Activated CD4-positive, alpha-beta T cell treated with anti-CD3 and anti-CD28 coated beads, Interleukin-2, amount 10 ng/mL, durations not matched to agents 7 days and 5 days (primary cell): ENCODE results near the gene SIGLECL1. TPM values are rescaled to one million over a fixed set of nuclear protein-coding genes. Genes with fewer than 3 reads are reported as not detected.

ENCODE experiments used
- microRNA-seq: library from miRNA; unstranded; fragments of <30 nt; microRNA quantifications from one replicate; pipeline ENCODE4 v1.2.0, GENCODE V29; 2021; ENCODE audit warnings: borderline microRNAs expressed, borderline replicate concordance
- total RNA-seq, 2 experiments: library from RNA; stranded (reverse); gene quantifications; one replicate each; pipeline ENCODE4 v1.2.3, GENCODE V29; 2021

The SIGLECL1 gene
- total RNA-seq, 2 experiments from 2014 or later = not detected

Small RNA genes within 50 kb of the gene (microRNA-seq; reads per million reads assigned to microRNA genes)
- not detected for gene MIR8074

Other genes starting within 250 kb of the SIGLECL1 start
- gene KLK8, start 249.5 kb upstream of the SIGLECL1 start, total RNA-seq = not detected
- gene KLK10, start 231.4 kb upstream of the SIGLECL1 start, total RNA-seq = not detected
- not detected for gene KLK11, start 224.5 kb upstream of the SIGLECL1 start, total RNA-seq
- gene KLK12, start 216.1 kb upstream of the SIGLECL1 start, total RNA-seq = not detected
- not detected for gene KLK13, start 186.0 kb upstream of the SIGLECL1 start, total RNA-seq
- under 1 TPM; 0.35 to 0.67 TPM for gene KLK14, start 168.2 kb upstream of the SIGLECL1 start, total RNA-seq
- 1 to 10 TPM; 8.5 to 10.0 TPM for gene CTU1, start 142.7 kb upstream of the SIGLECL1 start, total RNA-seq
- gene SIGLEC9, start 126.2 kb upstream of the SIGLECL1 start, total RNA-seq = under 1 TPM; 0.20 to 0.27 TPM
- gene SIGLEC7, start 108.8 kb upstream of the SIGLECL1 start, total RNA-seq = not detected
- 1 to 10 TPM; 3.7 to 3.9 TPM for gene CD33, start 26.0 kb upstream of the SIGLECL1 start, total RNA-seq
- gene IGLON5, start 60.6 kb downstream of the SIGLECL1 start, total RNA-seq = not detected
- gene VSIG10L, start 91.1 kb downstream of the SIGLECL1 start, total RNA-seq = 1 to 10 TPM in 1 of 2 experiments, under 1 TPM in 1; 0.99 to 1.2 TPM
- 100 to 1,000 TPM; 108 to 132 TPM for gene ETFB, start 115.3 kb downstream of the SIGLECL1 start, total RNA-seq
- 1 to 10 TPM; 3.1 to 3.3 TPM for gene CLDND2, start 117.9 kb downstream of the SIGLECL1 start, total RNA-seq
- 10 to 100 TPM; 67.2 to 71.7 TPM for gene NKG7, start 121.6 kb downstream of the SIGLECL1 start, total RNA-seq
- not detected for gene LIM2, start 136.9 kb downstream of the SIGLECL1 start, total RNA-seq
- gene C19orf84, start 139.5 kb downstream of the SIGLECL1 start, total RNA-seq = not detected
- under 1 TPM; 0.72 to 0.98 TPM for gene SIGLEC10, start 166.6 kb downstream of the SIGLECL1 start, total RNA-seq
- gene SIGLEC8, start 207.4 kb downstream of the SIGLECL1 start, total RNA-seq = not detected
- not detected for gene CEACAM18, start 227.5 kb downstream of the SIGLECL1 start, total RNA-seq